Measurements from ENCODE around the gene MIDN.
"Not testable (repeated sequence)": the region's sequence is repeated elsewhere in the genome, so short reads cannot be mapped to it uniquely, and the experiment has no call there.

Gene MIDN

GRCh38 chr19:1302533-1303239 lies 54.3 kb downstream of the MIDN start:
- FAIRE-seq (no peak), DNase-seq (ENCODE audit: insufficient read length, low spot score) (no peak)
- TF ChIP-seq POLR2A (IDR thresholded peaks at IDR 0.05; ENCODE audit: low read depth, low read length): no peak

- DNase-seq (ENCODE audit: insufficient read length, low spot score) (no peak), FAIRE-seq (no peak)
- TF ChIP-seq POLR2A (IDR thresholded peaks at IDR 0.05; ENCODE audit: low read depth, low read length): no peak
Measured at GRCh38 chr19:1304197-1304924, 56.0 kb downstream of the MIDN start.

- not testable (repeated sequence) for DNase-seq (ENCODE audit: insufficient read length, low spot score); FAIRE-seq
Measured at GRCh38 chr19:1305354-1305753, 57.0 kb downstream of the MIDN start.

- DNase-seq (ENCODE audit: insufficient read length, low spot score) (no peak), FAIRE-seq (no peak)
- TF ChIP-seq POLR2A (IDR thresholded peaks at IDR 0.05; ENCODE audit: low read depth, low read length): no peak
Measured at GRCh38 chr19:1307320-1307719, 58.9 kb downstream of the MIDN start.

- DNase-seq (ENCODE audit: insufficient read length, low spot score) (no peak), FAIRE-seq (no peak)
- TF ChIP-seq POLR2A (IDR thresholded peaks at IDR 0.05; ENCODE audit: low read depth, low read length): no peak
Measured at GRCh38 chr19:1307755-1308303, 59.4 kb downstream of the MIDN start.

- TF ChIP-seq POLR2A (IDR thresholded peaks at IDR 0.05; ENCODE audit: low read depth, low read length): no peak
- FAIRE-seq: no peak
- no peak for DNase-seq (ENCODE audit: insufficient read length, low spot score)
Measured at GRCh38 chr19:1308718-1309117, 60.3 kb downstream of the MIDN start.
